HG02943 (cell line): ENCODE data around the gene ZFP92.

Source experiments
- ATAC-seq: cut with Tn5 transposase; IDR thresholded peaks from one replicate; pipeline ENCODE4 v1.9.1; 2021; ENCODE audit warnings: mild to moderate bottlenecking, low read depth, moderate library complexity; ENCODE audit not compliant: unreplicated experiment

Gene ZFP92

GRCh38 chrX:153433781-153434285, 22.6 kb downstream of the ZFP92 start:
- ATAC-seq = no peak

DNA sequence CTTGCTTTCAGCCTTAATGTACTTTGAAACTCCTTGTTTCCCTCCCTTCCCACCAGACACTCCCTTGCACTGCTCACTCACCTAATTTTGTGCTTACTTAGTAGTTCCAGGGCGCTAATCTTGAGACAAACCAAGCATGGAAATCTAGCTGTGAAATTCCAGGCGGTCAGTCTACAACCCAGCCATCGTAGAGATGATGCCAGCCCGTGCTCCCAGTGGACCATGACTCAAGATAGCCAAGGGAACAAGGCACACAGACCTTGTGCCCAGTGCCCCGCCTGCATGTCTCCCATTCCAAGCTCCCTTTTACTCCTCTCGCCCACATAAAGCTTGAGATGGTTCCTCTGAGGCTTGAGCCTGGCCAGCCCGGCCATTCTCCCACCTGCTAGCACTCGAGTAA, 23.5 kb downstream of the ZFP92 start:
- no peak for ATAC-seq

GRCh38 chrX:153435845-153436244, 24.6 kb downstream of the ZFP92 start:
- ATAC-seq = no peak

DNA sequence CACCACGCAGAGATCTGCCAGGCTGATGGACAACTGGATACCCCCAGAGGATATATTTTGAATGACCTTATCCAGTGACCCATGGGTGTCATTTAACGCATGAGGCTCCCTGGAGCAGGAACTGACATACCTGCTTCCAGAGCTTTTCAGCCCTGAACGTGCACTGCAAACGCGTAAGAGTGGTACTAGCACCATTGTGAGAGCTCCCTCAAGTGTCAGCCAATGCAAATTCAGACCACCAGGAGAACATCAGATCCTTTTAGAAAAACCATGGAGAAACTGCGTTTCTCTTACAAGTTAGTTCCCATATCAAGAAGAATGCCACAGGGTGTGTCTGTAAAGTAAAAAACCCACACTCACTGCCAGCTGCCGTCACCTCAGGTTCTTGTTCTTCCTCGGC, 27.3 kb downstream of the ZFP92 start:
- ATAC-seq = no peak

DNA sequence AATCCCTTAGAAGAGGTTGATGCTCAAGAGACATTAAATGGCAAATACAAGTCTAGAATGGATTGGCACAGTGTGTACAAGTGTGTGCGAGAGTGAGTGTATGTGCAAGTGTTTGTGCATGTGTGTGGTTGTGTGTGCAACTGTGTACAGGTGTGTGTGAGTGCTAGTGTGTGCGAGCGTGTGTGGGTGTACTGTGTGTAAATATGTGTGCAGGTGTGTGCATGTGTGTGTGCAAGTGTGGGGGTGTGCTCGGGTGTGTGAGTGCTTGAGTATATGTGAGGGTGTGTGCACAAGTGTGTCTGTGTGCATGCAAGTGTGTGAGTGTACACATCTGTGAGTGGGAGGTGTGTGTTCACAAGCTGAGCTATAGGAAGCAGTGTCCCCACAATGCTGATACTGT, 28.7 kb downstream of the ZFP92 start:
- no peak for ATAC-seq

DNA sequence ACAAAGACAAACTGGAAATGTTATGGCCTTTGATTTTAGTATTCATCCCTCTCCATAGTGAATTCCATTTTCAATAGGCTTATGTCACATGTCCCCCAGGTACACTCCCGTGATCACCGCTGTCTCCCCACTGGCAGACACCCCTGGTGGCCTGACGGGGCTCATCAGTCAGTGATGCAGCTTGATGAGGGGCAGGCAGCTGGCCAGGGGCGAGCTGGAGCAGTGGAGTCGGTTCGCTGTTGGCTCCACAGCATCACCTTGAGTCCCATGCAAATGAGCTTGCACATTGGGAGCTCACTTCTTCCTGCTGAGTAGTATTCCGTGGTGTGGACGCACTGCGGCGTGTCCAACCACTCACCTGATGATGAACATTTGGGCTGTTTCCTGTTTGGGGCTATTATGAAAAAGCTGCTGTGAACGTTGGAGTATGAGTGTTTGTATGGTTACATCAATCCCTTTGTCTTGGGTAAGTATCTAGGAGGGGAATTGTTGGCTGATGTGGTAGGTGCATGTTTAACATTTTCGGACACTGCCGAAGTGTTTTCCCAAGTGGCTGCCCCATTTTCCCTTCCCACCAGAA, 29.4 kb downstream of the ZFP92 start:
- no peak for ATAC-seq

- no peak for ATAC-seq
Measured at GRCh38 chrX:153441296-153441695, 30.0 kb downstream of the ZFP92 start.

- no peak for ATAC-seq
Measured at GRCh38 chrX:153441981-153442380, 30.7 kb downstream of the ZFP92 start.

GRCh38 chrX:153442463-153442862, 31.2 kb downstream of the ZFP92 start:
- ATAC-seq = no peak

DNA sequence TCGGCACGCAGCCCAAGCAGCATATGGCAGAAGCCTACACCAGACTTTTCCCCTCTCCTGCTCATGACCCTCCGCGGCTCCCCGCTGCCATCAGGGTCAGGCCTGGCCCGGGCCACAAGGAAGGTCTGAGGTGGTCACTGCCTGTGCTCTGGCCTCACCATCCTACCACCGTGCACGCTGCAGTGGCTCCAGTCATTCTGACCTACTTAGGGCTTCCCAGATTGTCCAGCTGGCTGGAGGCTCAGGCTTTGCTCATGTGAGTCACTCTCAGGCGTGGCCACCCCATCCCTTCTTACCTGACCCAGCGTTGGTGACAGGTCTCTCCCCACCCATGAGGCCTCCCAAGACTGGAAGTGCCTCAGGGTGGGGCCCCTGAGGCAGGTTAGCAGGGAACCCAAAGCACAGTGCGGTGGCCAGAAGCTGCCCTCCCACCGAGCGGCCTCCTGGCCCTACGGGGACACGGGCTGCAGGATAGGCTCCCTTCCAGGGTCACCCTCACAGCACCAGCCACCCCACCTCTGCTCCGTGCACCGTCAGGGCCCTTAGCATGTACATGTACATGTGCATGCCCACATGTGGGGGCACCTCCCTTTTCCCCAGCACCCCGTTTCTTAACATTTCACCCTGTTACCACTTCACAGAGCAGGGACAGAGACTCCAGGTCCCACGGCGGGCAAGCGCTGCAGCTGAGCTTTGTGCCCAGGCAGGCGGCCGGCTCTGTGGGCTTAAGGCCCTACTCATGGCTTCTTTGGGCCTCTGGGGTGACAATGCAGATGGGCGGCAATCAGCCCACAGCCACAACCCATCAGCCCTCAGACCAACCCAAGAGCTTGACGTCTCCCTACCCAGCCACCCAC, 32.4 kb downstream of the ZFP92 start:
- no peak for ATAC-seq

- no peak for ATAC-seq
Measured at GRCh38 chrX:153444333-153445011, 33.2 kb downstream of the ZFP92 start.

DNA sequence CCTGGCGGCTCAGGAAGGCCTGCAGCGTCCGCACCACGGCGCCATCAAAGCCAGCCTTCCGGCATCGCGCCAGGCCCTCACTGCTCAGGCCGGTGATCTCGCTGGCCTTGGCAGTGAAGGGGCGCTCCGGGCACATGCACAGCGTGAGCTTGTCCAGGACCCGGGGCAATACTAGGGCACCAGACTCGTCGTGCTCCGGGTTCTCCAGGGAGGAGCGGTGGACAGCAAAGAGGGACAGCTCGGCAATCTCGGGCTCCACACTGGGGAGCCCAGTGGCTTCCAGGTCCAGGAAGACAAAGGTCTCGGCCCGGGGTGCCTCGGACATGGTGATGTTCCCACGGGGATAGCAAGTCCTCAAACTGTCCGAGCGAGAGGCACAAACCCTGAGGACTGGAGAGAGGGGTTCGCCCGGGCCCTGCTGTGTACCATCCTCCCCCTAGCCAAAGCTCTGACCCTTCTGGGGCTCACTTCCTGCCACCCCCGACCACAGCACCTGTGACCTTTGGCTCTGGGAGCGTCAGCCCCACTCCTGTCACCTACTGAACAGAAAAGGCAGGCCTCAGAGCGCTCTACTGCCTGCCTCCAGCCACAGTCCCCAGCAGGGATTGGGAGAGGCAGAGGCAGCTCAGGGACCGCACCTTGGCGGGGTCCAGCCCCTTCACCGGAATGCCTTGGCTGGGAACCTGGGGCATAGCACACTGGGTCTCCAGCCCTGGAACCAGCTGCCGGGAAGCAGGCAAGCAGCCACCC, 34.0 kb downstream of the ZFP92 start:
- no peak for ATAC-seq

DNA sequence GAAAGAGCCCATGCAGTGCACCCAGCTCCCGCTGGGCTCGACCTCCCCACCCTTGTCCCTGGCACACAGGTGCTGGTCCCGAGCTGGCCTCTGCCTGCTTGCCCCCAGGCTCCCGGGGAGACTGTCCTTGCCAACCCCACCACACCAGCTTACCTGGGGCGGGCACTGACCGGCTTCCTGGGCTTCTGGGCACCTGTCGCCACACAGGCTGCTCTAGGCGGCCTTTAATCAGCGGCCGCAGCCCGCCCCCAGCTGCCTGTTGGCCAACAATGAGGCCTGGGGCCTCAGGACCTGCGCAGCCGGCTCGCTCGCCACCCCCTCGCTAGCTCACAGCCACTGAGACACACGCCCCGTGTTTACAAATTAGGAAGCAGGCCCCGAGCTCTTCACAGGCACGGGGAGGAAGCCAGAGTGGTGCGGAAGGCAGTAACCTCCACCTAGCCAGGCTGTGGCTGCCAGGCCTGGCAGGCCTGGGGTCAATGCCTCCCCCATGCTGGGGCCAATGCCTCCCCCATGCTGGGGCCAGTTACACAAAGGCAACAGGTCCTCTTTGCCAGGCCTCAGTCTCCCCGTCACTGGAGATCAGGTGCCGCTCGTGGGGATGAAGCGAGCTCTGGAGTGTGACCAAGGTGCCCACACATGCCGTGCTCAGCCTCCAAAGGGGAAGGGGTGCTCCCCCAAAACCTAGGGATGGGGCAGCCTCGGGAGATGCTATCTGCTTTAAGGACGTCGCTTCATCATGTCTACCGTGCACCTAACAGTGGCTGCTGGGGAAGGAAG, 34.8 kb downstream of the ZFP92 start, which contains the start of gene TREX2:
TREX2 (minus strand) TSS at position 201 of the 780 bp plus-strand sequence. CDS start 626 bp downstream, outside the sequence.
- no peak for ATAC-seq

DNA sequence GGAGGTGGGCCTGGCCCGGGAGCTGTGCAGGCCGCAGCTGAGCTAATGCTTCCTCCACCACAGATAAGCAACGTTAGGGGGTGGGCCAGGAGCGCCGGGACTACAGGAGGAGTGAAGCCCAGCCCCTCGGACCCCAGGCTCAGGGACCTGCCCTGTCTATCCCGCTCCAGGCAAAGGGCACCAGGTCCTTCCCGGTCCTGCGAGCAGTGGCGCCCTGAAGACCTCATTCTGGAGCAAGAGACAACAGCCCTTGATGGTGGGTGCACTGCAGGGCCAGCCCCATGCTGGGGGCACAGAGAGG, 35.3 kb downstream of the ZFP92 start:
- ATAC-seq = no peak

DNA sequence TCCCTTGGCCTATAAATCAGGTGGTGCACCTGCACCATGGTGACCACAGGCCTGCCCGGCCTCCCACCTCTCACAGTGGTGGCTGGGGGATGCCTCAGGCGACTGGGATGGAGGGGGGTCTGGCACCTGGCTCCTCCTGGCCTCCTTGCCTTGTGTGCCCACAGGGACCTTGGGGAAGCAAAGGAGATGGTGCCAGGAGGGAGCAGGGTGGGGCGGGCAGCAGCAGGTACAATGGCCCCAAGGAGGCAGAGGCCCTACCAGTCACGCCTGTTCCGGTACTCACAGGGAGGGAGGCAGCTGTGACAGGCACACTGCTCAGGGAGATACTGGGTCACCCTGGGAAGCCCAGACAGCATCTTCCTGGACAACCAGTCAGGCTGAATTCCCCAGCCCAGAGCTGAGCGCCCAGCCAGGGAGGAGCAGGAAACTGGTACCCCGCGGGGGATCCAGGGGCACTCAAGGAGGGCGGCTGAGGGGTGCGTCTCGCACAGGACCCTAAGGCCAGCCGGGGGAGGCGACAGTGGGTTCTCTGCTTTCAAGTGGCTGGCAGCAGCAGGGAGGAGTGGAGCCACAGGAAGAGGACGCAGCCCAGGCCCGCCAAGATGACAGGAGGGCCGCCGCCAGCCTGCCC, 35.8 kb downstream of the ZFP92 start:
- no peak for ATAC-seq

- no peak for ATAC-seq
Measured at GRCh38 chrX:153447581-153447960, 36.3 kb downstream of the ZFP92 start.

- ATAC-seq = no peak
Measured at GRCh38 chrX:153448556-153449367, 37.5 kb downstream of the ZFP92 start.

DNA sequence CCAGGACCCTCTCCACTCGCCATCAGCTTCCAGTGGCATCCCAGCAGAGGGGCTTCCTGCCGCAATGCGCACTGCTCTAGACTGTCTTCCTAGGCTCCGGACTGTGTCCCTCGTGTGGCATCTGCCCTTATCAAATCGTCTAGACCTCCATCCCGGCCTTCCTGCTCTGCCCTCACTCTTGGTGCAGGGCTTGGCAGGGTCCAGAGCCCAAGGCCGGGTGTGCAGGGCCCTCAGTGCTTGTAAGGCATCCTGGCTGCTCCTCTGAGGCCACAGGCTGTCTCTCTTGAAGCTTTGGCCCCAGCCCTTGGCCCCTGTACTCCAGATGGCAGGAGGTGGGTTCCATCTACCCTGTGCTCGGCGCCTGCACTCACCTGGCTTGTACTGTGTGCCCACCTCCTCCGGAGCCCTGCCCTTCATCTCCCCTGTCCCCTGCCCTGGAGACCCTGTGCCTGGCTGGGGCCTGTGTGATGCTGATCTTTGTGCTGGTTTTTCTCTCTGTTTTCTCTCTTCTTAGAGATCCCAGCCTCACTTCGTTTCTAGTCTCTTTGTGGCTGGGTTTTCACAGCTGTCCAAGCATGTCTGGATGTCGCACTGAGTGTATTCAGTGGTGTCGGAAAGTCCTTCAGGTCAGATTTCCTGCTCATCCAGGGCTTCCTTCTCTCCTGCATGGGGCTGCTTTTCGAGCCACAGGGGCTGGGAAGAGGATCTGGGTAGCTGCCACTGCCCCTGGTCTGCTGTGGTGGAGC, 38.3 kb downstream of the ZFP92 start:
- no peak for ATAC-seq
